GM13977 (cell line): Measurements from ENCODE around the gene MED27.

Source experiments
- DNase-seq: peaks from one replicate; pipeline ENCODE4 v3.0.0; 2012; ENCODE audit warnings: low spot score
- in situ Hi-C: fragments of 300-500 bp; cut with MboI; formaldehyde crosslinking; loops from one replicate; pipeline ENCODE4 v1.12.0; 2022; ENCODE audit warnings: low sequenced_read_pairs, low pct_unique_long_range_greater_than_20kb, mixed read lengths, inconsistent platforms; ENCODE audit not compliant: unreplicated experiment
- TF ChIP-seq, protein P1 (sequence below): IDR thresholded peaks from 2 replicates; pipeline ENCODE4 v1.5.1; 2012; ENCODE audit warnings: mild to moderate bottlenecking, control low read depth; ENCODE audit not compliant: insufficient read depth; ENCODE audit errors: extremely low read depth, missing control alignments

The MED27 gene

DNA sequence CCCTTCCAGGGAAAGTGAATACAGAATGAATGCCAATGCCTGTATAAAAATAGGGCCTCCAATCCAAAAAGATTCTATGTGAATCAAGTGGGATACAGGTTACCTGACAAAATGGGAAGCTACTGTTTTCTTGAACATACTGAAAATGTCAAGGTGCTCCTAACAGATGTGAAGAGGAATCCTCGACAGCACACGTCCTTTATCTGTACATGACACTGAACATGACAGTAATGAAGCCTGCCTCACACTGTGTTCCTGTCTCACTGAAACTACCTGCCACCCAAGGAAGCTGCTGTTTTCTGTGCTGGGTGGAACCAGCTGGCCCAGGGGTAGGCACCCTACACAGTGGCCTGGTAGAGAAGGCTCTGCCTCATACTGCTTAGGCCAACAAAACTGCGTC is 174.5 kb downstream of the MED27 start:
- DNase-seq = no peak

DNA sequence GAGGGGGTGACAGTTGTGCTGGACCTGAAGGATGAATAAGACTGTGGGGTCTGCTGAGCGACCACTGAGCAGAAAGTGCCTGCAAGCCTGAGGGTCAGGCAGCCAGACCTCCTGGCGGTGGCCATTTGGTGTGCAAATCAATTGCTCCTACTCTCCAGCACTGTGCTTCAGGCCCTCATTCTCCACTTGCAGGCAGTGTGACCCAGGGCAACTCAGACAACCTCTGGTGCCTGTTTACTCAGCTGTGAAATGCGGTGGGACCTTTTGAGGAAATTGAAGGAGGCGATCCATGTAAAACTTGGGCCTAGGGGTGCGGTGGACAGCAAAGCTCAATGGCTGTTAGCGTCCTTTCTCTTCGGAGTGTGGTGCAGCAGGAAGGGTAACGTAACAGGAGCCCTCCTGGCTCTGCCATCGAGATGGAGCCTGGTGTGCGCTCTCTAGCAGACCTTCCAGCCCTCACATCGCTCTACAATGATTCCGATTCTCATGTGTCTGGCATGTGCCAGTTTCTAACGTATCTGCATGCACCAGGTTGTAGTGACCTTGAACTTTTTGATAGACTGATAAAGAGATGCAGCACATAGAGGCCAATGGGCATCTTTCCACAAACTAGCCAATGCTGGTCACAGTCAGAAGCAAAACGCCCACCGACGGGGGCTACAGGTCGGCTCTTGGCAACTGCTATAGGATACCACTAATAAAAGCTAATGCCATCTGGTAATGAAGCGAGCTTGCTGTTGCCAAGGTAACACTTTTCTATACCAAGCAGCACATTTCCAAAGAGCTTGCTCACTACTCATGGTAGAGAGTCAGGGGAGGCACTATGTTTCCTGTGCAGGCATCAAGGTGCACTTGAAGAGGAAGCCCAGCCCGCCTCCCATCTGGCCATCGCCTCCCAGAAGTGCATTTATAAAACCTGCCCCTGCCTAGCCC is 180.1 kb downstream of the MED27 start:
- DNase-seq = no peak
- in situ Hi-C loops = no loop called here
- TF ChIP-seq, protein P1, sequence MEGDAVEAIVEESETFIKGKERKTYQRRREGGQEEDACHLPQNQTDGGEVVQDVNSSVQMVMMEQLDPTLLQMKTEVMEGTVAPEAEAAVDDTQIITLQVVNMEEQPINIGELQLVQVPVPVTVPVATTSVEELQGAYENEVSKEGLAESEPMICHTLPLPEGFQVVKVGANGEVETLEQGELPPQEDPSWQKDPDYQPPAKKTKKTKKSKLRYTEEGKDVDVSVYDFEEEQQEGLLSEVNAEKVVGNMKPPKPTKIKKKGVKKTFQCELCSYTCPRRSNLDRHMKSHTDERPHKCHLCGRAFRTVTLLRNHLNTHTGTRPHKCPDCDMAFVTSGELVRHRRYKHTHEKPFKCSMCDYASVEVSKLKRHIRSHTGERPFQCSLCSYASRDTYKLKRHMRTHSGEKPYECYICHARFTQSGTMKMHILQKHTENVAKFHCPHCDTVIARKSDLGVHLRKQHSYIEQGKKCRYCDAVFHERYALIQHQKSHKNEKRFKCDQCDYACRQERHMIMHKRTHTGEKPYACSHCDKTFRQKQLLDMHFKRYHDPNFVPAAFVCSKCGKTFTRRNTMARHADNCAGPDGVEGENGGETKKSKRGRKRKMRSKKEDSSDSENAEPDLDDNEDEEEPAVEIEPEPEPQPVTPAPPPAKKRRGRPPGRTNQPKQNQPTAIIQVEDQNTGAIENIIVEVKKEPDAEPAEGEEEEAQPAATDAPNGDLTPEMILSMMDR = no peak

More for the DNA sequence above, 174.5 kb downstream of the MED27 start:
- TF ChIP-seq, protein P1 = no peak
- in situ Hi-C loops = no loop called here

DNA sequence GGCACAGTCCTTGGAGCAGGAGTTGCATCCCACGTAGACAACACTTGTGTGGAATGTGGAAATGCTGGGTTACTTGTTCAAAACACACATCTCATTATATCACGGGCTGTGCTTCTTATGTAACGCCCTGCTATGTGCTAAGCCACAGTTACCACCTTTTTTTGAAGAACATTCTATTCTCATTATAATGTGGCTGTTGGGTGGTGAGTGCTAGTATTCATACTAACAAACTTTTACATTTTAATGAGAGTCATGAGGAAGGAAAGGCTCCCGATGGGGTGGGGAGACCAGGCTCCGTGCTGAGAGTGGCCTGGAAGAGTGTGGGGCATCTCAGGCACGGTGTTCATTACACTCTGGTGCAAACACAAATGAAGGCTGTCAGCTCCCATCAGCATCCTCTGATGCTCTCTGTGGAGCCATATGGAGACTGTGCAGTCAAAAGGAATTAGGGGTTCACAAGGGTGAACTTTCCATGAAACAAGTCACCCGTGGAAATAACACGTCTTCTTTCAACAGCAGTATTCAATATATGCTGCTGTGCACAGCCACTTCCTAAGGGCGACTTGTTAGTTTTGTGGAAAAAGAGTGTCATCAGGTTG is 186.7 kb downstream of the MED27 start:
- in situ Hi-C loops = no loop called here
- no peak for DNase-seq
- TF ChIP-seq, protein P1 = no peak

DNA sequence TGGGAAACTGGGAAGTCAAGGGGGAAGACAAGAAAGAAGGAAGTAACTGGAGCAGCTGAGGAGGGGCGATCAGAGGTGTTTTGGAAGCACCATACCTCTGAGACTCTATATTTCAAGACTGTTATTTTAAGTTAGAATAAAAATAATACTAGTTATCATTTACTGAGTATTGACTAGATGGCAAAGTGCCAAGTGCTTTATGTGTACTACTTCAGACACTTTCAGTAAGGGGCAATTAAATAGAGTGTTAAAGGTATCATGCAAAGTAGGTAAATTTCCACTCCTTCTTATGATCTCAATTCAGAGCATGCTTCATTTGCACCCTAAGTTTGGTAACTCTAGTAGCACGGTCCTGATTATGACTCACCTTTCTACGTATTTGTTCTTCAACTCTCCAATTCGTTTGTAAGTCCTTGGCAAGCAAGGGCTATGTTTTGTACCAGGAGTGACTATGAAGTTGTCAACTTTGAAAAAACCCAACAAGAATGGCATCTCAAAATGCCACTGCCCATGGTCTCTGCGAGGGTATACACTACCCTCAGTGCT is 187.4 kb downstream of the MED27 start:
- TF ChIP-seq, protein P1 = no peak
- in situ Hi-C loops = no loop called here
- DNase-seq = no peak

DNA sequence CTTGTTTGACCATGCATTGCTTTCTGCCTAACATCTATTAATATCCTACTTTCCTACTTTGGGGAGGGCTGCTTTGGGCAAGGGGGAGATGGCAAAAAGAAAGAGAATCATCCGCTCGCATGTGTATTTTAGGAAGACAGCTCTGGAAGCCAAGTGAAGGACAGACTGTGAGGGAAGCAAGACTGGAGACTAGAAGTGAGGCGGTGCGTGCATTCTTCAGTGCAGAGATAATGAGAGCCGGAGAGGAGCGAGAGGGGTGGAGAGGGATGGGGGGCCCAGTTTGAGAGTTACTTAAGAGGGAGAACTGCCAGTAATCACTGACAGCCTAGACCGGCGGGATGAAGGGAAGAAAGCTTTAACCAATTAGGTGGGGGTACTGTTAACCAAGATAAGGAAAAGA is 188.1 kb downstream of the MED27 start:
- DNase-seq = no peak
- TF ChIP-seq, protein P1 = no peak
- in situ Hi-C loops = no loop called here

DNA sequence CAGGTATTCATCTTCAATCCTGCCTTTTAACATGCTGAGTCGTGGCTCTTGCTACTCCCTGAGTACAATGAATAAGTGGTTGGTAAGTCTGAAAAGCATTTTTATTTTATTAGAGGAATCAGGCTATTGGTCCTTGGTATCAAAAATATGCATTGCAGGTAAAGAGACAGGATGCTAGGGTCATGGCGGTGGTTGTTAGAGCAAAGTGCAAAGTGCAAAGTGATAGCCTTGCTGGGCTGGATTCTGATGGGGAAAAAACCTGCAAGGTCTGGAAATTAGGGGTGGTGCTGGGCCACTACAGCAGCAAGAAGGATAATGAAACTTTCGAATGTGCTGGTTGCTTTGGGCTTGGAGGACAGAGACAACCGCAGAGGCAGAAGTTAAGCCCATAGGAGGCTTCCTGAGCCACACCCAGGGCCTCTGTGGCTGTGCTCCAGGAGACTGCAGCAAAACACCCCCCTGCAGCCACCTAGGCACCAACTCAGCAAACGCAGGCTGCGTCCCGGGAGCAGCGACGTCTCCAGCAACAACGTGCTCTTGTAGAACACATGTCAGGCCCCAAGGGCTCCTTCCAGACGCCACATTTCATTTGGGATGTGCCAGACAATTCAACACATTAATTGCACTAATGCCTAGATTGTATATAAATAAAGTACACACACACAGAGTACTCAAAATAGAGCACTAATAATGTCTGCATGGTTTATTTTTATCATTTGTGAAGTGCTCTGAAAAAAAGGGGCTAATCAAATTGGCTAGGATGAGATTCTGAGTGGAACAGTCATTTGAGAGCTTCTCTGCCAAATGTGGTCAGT is 190.0 kb downstream of the MED27 start:
- no peak for DNase-seq
- TF ChIP-seq, protein P1 = no peak
- in situ Hi-C loops = no loop called here
